Measurements from ENCODE around the gene TGM1. TPM values are rescaled to one million over a fixed set of nuclear protein-coding genes. Genes with fewer than 3 reads are reported as not detected.

The TGM1 gene
- total and polyA plus RNA-seq, 12 donors: 0.28 to 2.7 (median 0.89) TPM; not detected in 1

DNA sequence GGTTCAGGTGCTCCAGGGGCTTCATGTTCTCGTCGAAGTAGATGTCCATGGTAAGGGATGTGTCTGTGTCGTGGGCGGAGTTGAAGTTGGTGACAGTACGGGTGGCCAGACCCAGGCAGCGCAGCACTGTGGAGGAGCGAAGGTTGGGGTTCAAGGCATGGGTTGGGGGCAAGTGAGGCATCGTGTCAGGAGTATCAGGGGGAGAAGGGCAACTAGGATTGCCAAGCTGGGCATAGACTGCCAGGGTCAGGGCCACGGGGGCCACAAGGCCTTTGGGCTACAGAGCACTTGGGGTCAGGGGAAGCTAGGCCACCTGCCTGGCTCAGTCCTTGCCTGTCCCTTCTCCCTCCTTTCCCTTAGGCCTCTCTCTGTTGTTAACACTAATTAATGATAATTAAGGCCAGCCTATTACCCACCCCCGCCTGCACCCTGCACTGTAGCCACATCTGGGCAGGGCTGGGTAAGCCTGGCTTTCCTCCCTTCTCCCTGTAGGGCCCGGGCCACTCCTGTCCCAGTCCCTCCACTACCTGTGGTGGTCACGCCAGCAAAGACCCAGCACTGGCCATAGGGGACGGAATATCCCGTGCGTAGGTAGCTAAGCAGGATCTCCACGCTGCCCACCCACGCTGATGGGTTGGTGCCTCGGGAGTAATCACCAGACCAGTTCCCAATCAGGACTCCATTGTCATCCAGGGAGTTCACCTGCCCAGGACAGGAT is 4.3 kb downstream of the TGM1 start:
- DNase-seq: no peak

DNA sequence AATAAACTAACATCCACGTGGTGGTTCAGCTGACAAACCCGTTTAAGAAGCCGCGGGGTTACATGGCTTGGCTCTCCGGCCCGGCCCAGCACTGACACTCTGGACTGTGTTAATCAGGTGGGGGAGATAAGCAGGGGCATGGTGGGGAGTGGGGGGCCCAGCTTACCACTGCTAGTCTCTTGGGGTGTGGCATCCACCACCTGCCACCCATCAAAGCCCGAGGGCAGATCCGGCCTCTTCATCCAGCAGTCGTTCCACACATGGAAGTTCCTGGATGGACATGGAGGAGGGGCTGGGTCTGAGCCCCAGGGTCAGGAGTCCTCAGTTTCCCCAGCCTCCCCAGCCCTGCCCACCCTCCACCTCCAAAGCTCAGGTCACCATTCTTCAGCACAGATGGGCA is 4.9 kb downstream of the TGM1 start:
- WGBS, 4 donors: 88 to 91% (median 90%) methylated on average over 6 to 9 of the region's 9 CpGs
- intact Hi-C loops (cut with DNase I): no loop called here
- Histone ChIP-seq H3K36me3 (replicated peaks in 1 of 2) (no peaks in the 10 kb centered on the region), H3K4me3 (no peak overlapping the region), H3K27me3 (no peaks in the 10 kb centered on the region), H3K9me3 (replicated peaks in 1 of 3) (no peaks in the 10 kb centered on the region), H3K27ac (peak overlapping the region in 1 of 5 donors; percentile 68), H3K4me1 (replicated peaks in 1 of 2) (no peaks in the 10 kb centered on the region)
- no peak for DNase-seq
- TF ChIP-seq POLR2A (IDR thresholded peaks at IDR 0.05): no peak
- TF ChIP-seq, protein P1, sequence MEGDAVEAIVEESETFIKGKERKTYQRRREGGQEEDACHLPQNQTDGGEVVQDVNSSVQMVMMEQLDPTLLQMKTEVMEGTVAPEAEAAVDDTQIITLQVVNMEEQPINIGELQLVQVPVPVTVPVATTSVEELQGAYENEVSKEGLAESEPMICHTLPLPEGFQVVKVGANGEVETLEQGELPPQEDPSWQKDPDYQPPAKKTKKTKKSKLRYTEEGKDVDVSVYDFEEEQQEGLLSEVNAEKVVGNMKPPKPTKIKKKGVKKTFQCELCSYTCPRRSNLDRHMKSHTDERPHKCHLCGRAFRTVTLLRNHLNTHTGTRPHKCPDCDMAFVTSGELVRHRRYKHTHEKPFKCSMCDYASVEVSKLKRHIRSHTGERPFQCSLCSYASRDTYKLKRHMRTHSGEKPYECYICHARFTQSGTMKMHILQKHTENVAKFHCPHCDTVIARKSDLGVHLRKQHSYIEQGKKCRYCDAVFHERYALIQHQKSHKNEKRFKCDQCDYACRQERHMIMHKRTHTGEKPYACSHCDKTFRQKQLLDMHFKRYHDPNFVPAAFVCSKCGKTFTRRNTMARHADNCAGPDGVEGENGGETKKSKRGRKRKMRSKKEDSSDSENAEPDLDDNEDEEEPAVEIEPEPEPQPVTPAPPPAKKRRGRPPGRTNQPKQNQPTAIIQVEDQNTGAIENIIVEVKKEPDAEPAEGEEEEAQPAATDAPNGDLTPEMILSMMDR (IDR thresholded peaks at IDR 0.05): no peak

More for the DNA sequence above, 4.3 kb downstream of the TGM1 start:
- Histone ChIP-seq H3K27me3 (no peaks in the 10 kb centered on the region), H3K27ac (peak overlapping the region in 1 of 5 donors; percentile 68), H3K36me3 (replicated peaks in 1 of 2) (no peaks in the 10 kb centered on the region), H3K4me3 (no peak overlapping the region), H3K9me3 (replicated peaks in 1 of 3) (no peaks in the 10 kb centered on the region), H3K4me1 (replicated peaks in 1 of 2) (no peaks in the 10 kb centered on the region)
- TF ChIP-seq, protein P1 (IDR thresholded peaks at IDR 0.05): no peak
- no peak for TF ChIP-seq POLR2A (IDR thresholded peaks at IDR 0.05)
- intact Hi-C loops (cut with DNase I): no loop called here
- WGBS, 4 donors: 88 to 92% (median 90%) methylated on average over 11 to 18 of the region's 18 CpGs

DNA sequence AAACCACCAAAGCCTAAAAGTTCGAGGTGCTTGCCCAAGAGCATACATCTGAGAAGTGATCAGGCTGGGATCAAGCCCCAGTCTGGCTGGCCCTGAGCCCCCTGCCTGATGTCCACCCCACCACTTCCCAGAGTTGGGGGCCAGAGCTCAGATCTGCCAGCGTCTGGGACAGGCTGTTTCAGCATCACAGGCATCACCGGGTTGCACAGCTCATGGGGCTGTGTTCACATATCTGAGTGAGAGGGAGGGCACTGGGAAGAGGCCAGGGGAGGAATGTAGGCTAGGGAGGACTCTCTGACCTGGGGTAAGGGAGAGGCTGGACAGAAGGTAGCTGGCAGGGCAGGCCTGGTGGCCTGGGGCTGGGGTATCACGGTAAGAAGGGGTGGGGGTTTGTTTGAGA is 6.0 kb downstream of the TGM1 start:
- intact Hi-C loops (cut with DNase I): no loop called here
- Histone ChIP-seq H3K27me3 (no peaks in the 10 kb centered on the region), H3K27ac (peak overlapping the region in 1 of 5 donors; percentile 2), H3K36me3 (replicated peaks in 1 of 2) (no peaks in the 10 kb centered on the region), H3K4me1 (replicated peaks in 1 of 2) (no peaks in the 10 kb centered on the region), H3K9me3 (replicated peaks in 1 of 3) (no peaks in the 10 kb centered on the region), H3K4me3 (no peak overlapping the region)
- DNase-seq: no peak
- TF ChIP-seq, protein P1 (IDR thresholded peaks at IDR 0.05): no peak
- TF ChIP-seq POLR2A (IDR thresholded peaks at IDR 0.05): no peak
- 68 to 77% (median 73%) methylated on average over 3 to 4 of the region's 4 CpGs for whole genome bisulfite sequencing, 4 donors

DNA sequence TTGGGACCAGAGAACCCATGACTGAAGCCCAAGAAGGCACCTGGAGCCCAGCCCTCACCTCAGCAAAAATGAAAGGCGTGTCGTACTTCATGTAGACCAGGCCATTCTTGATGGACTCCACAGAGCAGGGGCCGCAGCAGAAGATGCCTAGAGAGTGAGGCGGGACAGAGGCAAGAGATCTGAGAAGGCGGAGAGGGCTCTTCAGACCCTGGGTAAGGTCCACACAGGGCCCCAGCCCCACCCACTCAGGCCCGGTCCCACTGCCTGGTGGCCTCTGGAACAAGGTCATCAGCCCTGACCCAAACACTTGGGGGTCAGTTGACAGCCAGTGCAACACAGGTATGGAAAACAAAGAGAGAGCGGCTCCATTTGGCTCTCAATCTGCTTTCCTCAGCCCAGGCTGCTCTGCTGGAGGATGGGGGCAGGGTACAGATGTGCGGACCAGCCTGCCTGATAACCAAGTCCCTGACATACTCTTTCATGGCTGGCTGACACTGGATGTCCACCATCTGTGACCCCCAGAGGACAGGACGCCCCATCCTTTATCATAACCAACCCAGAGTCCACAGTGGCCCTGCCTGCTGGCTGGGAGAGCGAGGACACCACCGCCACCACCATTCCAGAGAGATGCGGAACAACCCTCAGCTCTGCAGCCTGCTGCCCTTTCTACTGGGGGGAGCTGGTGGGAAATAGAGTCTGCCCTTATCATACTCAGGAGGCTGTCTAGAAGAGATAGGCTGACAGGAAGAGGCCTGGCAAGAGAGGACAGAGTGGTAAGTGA is 6.9 kb downstream of the TGM1 start:
- no peak for TF ChIP-seq POLR2A (IDR thresholded peaks at IDR 0.05)
- TF ChIP-seq, protein P1 (IDR thresholded peaks at IDR 0.05): no peak
- no peak for DNase-seq
- intact Hi-C loops (cut with DNase I): no loop called here
- Histone ChIP-seq H3K9me3 (replicated peaks in 1 of 3) (no peaks in the 10 kb centered on the region), H3K27me3 (no peaks in the 10 kb centered on the region), H3K4me1 (replicated peaks in 1 of 2) (no peaks in the 10 kb centered on the region), H3K4me3 (no peak overlapping the region), H3K27ac (no peak overlapping the region), H3K36me3 (replicated peaks in 1 of 2) (no peaks in the 10 kb centered on the region)
- WGBS, 4 donors: 93 to 97% (median 95%) methylated on average over 9 to 12 of the region's 12 CpGs
